OCI-LY7 (cell line): ENCODE data around the gene FOXK1.

ENCODE experiments used
- CTCF ChIP-seq: fragments of 200-600 bp; sonication (generic); conservative IDR thresholded peaks from 2 replicates; pipeline ENCODE4 v1.5.1; 2014; ENCODE audit warnings: mild to moderate bottlenecking, antibody characterized with exemption, low read length, moderate library complexity, mixed read lengths
- EZH2phosphoT487 ChIP-seq: fragments of 200-600 bp; sonication (generic); IDR thresholded peaks from 2 replicates; pipeline ENCODE4 v1.6.1; 2018; ENCODE audit warnings: low read depth, borderline replicate concordance, mild to moderate bottlenecking, mixed run types, antibody characterized with exemption, low read length, moderate library complexity, mixed read lengths

GRCh38 chr7:4755045-4755444 is 73.0 kb downstream of the FOXK1 start:
- TF ChIP-seq EZH2phosphoT487 = no peak
- TF ChIP-seq CTCF = no peak
